Caki2 (cell line): ENCODE results near the gene NHSL1. TPM values are rescaled to one million over a fixed set of nuclear protein-coding genes. Genes with fewer than 3 reads are reported as not detected.

Source experiments
- DNase-seq: peaks from one replicate; pipeline ENCODE4 v3.0.0-alpha.2; 2015; ENCODE audit warnings: low read depth
- in situ Hi-C: cut with HindIII; loops from 2 replicates; pipeline ENCODE4 v1.10.0; 2016; ENCODE audit warnings: low sequenced_read_pairs, low pct_unique_long_range_greater_than_20kb, mixed read lengths
- total RNA-seq: library from RNA; depleted of rRNA; stranded (reverse); fragments of >200 nt; shearing (Covaris generic); gene quantifications from 2 replicates; pipeline ENCODE4 v1.2.3, GENCODE V29; 2014; ENCODE audit warnings: low replicate concordance

The NHSL1 gene
- total RNA-seq, 1 experiment from 2014 or later, result 2.5 TPM

DNA sequence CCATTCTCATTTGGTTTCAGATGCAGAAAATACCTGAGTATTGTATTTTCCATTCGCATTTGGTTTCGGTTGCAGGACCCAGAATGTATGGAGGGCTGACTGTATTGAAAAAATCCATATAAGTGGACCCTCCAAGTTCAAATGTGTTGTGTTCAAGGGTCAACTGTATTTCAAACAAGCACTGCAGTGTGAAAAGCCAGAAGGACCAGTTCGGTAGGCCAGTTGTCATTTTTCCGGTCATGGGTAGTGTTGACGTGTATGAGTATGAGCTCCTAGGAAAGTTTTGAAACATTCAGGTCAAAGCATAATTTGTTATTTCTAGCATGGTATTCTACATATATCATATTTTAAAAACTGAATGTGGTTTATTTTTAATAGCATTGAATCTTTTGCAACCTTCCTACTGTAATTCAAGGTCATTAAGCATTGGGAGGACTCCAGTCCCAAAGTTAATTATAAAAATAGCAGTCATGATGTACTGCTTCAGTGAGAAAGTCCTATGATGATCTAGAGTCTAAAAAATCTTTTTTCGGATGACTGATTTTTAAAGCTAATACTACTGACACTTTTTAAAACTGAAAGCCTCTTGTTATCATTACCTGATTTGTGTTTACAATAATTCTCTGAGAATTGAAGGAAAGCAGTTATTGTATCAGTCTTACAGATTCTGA lies 18.9 kb downstream of the NHSL1 start:
- peak; percentile 13 for DNase-seq
- in situ Hi-C loops, result no loop called here

DNA sequence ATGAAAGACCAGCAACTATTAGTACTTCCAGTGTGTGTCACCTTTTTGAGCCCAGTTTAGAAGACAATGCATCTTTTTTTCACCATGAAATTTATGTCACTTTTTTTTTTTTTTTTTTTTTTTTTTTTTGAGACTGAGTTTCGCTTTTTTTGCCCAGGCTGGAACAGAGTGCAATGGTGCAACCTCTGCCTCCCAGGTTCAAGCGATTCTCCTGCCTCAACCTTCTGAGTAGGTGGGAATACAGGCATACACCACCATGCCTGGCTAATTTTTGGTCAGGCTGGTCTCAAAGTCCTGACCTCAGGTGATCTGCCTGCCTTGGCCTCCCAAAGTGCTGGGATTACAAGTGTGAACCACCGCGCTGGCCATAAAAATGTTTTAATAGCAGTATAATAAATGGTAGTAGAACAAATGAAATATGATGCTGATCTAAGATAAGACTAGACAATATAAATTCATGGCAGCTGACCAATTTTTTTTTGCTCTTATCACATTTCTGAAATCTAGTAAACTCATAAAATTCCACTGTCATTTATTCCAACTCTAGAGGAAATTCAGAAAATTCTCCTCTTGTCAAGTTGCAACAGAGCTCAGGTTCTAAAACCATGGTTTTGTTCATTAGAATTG lies 21.3 kb downstream of the NHSL1 start:
- no peak for DNase-seq
- in situ Hi-C loops, result no loop called here

DNA sequence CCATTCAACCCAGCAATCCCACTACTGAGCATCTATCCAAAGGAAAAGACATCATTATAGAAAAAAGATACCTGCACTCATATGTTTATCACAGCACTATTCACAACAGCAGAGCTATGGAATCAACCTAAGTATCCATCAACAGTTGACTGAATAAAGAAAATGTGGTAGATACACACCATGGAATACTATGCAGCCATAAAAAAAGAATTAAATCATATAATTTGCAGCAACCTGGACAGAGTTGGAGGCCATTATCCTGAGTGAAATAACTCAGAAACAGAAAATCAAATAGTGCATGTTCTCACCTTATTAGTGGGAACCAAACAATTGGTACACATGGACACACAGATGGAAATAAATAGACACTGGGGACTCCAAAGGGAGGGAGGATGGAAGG lies 23.2 kb downstream of the NHSL1 start:
- in situ Hi-C loops, result no loop called here
- DNase-seq, result no peak

DNA sequence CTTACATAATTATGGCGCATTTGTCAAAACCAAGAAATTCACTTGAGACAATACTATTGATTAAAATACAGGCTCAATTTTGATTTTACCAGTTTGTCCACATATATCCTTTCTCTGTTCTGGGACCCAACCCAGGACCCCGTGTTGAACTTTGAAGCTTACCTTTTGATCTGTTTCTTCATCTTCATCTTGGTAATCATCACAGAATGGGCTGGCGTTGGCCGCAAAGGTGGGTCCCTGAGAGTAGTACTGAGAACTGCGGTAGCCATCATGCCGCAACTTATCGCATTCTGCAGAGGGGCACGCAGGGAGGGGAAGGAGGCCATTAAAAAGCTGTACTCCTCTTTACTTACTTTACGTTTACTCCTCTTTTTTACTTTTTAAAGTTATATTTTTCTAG lies 26.1 kb downstream of the NHSL1 start:
- no peak for DNase-seq
- in situ Hi-C loops, result no loop called here

DNA sequence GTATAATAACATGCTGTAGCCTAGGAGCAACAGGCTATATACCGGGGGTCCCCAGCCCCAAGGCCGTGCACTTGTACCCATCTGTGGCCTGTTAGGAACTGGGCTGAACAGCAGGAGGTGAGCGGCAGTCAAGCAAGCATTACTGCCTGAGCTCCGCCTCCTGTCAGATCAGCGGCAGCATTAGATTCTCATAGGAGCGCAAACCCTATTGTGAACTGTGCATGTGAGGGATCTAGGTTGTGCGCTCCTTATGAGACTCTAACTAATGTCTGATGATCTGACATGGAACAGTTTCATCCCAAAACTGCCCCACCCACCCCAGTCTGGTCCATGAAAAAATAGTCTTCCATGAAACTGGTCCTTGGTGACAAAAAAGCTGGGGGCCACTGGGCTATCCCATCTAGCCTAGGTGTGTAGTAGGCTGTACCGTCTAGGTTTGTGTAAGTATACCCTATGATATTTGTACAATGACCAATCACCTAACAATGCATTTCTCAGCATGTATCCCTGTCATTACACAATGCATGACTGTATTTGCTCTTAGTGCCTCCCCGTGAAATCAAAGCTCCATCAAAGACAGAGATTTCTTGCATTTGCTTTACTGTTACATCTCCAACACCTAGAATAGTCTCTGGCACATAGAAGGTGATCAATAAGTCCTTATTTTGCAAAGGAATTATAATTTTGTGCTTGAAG lies 30.8 kb downstream of the NHSL1 start:
- in situ Hi-C loops, result no loop called here
- peak; percentile 66 for DNase-seq

DNA sequence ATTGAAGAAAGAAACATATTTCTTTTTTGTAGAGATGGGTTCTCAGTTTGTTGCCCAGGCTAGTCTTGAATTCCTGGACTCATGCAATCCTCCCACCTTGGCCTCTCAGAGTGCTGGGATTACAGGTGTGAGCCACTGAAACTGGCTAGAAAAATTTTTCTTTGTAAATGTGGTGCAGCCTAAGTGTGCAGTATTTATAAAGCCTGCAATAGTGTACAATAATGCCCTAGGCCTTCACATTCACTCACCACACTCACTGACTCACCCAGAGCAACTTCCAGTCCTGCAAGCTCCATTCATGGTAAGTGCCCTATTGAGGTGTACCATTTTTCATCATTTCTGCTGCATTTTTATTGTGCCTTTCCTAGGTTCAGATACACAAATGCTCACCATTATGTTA lies 31.4 kb downstream of the NHSL1 start:
- in situ Hi-C loops, result no loop called here
- DNase-seq, result no peak

DNA sequence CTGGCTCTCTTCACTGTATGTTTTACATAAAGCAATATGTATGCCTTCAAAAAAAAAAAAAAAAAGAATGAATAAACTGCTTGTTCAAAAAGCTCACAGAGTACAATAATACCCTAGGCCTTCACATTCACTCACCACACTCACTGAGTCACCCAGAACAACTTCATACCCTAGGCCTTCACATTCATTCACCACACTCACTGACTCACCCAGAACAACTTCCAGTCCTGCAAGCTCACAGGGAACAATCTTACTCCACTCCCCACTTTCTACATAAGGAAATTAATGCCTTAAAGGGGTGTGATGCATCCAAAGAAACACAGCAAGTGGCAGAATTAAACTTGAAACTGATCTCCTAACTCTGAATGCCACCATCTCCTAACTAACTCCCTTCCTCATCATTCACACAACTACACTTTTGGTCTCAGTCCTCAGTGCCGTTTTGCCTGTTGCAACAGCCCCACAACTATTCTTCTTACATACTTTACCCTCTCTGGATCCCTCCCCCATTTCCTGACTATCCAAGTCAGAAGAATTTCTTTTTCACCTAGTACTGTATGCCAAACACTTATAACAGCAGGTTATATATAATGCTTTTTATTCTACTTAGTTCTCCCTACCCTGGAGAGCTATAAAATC lies 34.2 kb downstream of the NHSL1 start:
- peak; percentile 72 for DNase-seq
- in situ Hi-C loops, result no loop called here

DNA sequence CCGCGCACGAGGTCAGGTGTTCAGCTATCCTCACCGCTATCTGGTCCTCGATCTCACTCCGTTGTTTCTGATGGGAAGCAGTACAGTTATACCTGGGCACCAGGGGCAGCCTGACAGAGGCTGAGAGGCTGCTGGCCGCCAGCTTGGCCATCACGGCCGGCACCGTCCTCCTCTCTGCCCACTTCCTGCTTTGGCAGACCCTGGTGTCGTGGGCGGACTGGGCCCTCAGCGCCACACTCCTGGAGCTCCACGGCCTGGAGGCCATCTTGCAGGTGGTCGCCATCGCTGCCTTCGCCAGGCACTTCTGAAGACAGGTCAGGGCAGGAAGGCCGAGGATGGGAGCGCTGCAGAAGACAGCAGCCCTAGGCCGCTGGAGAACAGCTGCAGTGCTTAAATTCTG lies 35.2 kb downstream of the NHSL1 start:
- in situ Hi-C loops, result no loop called here

DNA sequence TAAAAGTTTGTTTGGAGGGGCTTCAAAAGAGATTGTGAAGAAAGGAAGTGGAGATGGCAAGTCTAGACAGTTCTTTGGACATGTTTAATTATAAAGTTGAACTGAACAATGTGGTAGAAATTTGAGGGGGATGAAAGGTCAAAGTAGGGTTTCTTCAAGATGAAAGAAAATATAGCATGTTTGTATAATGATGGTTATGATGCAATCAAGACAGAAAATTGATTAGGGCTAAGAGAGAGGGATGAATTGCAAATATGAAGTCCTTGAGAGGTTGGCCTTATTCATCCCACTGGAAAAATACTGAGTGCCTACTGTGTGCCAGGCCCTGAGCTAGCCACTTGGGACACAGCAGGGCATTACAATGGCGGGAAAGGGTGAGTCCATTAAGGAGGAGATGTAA lies 37.6 kb downstream of the NHSL1 start:
- in situ Hi-C loops, result no loop called here
- no peak for DNase-seq

More for the DNA sequence above, 35.2 kb downstream of the NHSL1 start:
- no peak for DNase-seq

DNA sequence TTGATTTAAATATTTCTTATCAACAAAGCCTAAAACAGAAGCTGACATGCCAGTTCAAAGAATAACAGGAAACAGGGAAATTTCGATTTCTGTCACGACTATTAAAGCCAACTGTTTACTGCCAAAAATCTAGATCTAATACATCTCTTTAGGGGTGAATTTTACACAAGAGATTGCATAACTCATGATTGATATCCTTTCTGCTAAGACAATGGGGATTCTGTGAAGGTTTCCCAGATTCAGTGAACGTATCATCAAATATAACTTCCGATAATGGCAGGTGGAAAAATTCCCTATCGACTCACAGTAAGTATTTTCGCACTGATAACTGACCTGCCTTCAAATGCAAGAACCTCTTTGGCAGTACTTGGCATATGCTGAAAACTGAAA lies 42.9 kb downstream of the NHSL1 start:
- in situ Hi-C loops, result no loop called here
- DNase-seq, result no peak

DNA sequence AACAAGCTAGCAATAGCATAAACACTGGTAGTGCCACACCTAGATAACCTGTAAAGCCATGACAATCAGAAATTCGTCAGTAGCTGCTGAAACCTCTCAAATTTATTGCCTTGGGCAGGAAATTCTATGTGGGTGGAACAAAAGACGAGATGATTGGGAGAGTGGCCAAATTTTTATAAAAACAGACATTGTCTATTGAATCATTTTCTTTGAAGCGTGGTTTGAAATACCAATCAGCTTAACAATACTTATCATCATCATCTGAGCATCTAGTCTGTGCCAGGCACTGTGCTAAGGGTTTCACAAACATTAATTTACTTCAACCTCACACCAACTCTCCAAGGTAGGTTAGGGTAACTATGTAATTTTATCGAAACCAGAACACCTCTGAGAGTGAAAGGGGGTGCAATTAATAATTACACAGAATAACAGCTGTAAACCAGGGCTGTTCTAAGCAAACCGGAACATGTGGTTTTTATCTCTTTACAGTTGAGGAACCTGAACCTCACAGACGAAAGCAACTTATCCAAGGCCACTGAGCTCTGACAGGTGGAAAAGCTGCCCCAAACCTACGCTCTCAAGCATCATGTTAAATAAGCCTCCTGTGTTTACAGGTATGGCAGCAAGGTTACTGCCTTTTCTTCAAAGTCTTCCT lies 43.4 kb downstream of the NHSL1 start:
- peak; percentile 75 for DNase-seq
- in situ Hi-C loops, result no loop called here

DNA sequence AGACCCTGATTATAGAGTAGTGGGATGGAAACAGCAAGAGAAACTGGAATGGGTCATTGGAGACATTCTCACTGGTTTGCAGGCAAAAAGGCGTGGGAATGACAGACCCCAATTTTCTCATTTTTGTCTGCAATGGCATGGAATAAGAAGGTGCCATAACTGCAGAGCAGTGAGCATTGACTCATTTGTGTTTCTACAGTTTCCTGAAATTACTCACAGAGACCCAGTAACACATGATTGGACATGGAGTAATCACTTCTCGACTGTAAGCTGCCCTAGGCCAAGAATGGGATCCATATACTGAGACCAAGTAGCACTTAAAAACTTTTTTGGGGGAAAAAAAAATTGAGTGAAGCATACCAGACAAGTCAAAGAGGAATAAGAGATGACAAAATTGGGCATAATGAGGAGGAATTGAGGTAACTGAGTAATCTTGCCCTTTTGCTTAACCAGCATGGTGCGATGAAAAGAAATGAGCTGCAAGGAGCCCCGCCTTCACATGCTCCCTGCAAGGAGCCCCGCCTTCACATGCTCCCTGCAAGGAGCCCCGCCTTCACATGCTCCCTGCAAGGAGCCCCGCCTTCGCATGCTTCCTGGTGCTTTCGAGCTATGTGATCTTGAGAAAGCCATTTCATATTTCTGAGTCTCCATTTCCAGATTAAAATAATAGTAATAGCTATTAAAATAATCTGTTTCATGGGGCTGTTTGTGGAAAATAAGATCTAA lies 44.1 kb downstream of the NHSL1 start:
- in situ Hi-C loops, result no loop called here
- DNase-seq, result peak; percentile 72

DNA sequence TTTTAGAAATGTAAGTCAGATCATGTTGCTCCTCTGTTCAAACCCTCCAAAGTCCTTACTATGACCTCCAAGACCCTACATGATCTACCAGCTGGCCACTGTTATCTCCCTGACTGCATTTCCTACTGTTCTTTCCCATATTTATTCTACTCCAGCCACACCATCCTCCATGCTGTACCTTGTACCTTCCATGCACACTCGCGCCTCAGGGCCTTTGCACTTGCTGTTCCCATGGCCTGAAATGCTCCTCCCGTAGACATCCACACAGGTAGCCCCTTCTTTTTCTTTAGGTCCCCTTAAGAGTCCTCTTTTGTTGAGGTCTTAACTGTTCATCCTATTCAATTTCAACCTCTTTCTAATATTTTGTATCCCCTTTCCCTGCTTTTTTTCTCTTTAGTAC lies 48.3 kb downstream of the NHSL1 start:
- in situ Hi-C loops, result no loop called here
- no peak for DNase-seq

DNA sequence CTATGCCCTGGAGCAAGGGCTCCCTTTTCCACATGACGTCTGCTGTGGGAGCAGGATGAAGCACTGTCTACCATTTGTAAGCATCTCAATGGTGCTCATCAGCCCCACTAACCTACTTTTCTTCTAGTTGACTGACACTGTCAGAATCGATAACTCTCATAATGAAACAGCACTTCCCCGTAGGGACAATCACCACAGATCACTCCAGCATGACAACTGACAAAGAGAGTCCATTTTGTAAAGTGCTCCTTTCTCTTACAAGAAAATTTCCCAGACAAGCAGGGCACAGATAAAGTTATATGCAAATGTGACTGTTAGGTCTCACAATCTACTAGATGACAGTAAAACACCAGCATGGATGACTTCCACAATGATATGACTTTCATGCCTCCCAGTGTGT lies 48.8 kb downstream of the NHSL1 start:
- no peak for DNase-seq
- in situ Hi-C loops, result no loop called here

DNA sequence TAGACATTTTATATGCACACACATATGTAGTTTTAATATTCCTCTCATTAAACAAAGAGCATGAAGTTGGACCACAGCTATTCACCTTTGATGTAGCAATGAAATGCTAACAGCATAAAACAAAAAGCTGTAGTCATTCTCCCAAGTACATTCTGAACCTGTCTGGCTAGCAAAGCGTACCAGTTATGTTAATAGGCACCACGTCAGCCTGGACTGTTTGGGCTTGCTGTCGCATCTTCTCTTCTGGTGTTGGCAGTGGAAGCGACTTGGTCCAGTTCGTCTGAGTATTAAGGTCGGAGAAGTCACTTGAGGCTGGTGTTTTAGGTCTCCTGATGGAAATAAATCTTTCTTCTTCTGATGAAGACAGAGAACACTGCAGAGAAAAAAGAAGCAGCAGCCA lies 52.5 kb downstream of the NHSL1 start:
- DNase-seq, result no peak
- in situ Hi-C loops, result no loop called here

DNA sequence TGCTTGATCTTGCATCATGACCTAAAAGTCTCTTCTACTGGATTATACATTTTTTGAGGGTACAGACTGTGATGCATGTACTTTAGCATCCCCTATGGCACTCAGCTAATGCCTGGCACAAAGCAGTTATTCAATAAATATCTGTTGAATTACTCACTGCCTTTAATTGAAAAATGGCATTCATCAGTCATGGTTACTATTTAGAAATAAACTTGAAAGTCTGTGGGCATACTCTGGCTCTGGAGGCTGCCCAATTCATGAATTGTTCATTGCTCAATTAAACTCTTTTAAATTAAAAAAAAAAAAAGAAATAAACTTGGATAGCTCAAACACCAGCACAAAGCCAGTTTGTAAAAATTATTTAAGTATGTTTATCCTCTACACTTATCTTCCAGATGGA lies 55.3 kb downstream of the NHSL1 start:
- no peak for DNase-seq
- in situ Hi-C loops, result no loop called here

DNA sequence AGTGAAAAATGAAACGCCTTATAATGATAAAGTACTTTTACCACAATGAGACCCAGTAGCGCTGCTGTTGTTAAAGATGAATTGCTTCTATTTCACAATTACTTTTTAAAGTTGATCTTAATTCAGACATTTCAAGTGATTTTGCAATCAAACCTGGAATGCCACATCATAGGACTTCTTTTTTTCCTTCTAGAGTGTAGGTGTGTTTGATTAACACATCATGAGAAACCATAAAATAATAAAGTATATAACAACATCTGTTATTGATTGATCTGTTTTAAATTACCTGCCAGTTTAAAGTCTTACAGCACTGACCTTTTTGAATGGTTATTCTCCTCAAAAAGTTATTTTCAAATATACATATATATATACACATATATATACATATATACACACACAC lies 56.6 kb downstream of the NHSL1 start:
- DNase-seq, result no peak
- in situ Hi-C loops, result no loop called here

DNA sequence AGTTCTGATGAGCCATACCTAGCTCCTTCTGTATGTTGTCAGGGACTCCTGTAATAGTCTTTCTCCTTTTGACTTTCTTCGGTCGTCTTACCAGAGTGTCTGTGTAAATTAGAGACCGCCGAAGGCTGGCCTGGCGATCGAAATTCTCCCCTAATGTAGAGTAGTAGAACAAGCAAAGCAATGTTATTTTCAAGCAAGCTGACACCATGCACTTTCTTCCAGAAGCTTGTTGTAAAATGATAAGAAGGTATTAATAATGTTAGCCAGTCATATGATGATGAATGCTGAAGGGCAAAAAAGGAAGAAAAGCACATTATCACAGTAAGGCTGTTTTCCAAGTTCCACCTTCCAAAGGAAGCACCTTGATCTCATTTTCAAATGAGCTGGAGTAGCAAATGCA lies 57.3 kb downstream of the NHSL1 start:
- in situ Hi-C loops, result no loop called here
- no peak for DNase-seq
